Measurements from ENCODE around the gene IGBP1. TPM values are rescaled to one million over a fixed set of nuclear protein-coding genes. Genes with fewer than 3 reads are reported as not detected.

IGBP1 gene
- total RNA-seq = 56.6 and 74.7 TPM in 2 replicates

GRCh38 chrX:70133303-70134115 lies at the start of gene IGBP1:
IGBP1 (plus strand) TSS chrX:70133447; CDS start chrX:70133948, 501 bp downstream.

GRCh38 chrX:70176938-70177533 lies 43.8 kb downstream of the IGBP1 start, which contains the start of gene DGAT2L6:
DGAT2L6 (plus strand) TSS chrX:70177483; CDS start chrX:70177583, 100 bp downstream.

Other genes starting within 250 kb of the IGBP1 start
- gene AWAT2, start 83.5 kb upstream of the IGBP1 start, total RNA-seq = not detected in 2 replicates
- not detected in 2 replicates for gene OTUD6A, start 71.0 kb upstream of the IGBP1 start, total RNA-seq
- not detected in 2 replicates for gene DGAT2L6, start 44.0 kb downstream of the IGBP1 start, total RNA-seq
- gene AWAT1, start 101.2 kb downstream of the IGBP1 start, total RNA-seq = not detected in 2 replicates
- 0.07 and 0.13 TPM in 2 replicates for gene P2RY4, start 126.8 kb downstream of the IGBP1 start, total RNA-seq
- not detected in 2 replicates for gene ARR3, start 134.9 kb downstream of the IGBP1 start, total RNA-seq
- not detected in 2 replicates for gene RAB41, start 148.7 kb downstream of the IGBP1 start, total RNA-seq
- gene PDZD11, start 156.5 kb downstream of the IGBP1 start, total RNA-seq = 33.3 and 42.8 TPM in 2 replicates
- 2.2 and 4.7 TPM in 2 replicates for gene KIF4A, start 156.7 kb downstream of the IGBP1 start, total RNA-seq

Data from smooth muscle cell of the pulmonary artery (primary cell).